HG03097 (cell line): ENCODE data around the gene PCNA.
"Not testable (repeated sequence)": the region's sequence is repeated elsewhere in the genome, so short reads cannot be mapped to it uniquely, and the experiment has no call there.

Source experiments
- ATAC-seq: cut with Tn5 transposase; IDR thresholded peaks from one replicate; pipeline ENCODE4 v1.9.1; 2021; ENCODE audit not compliant: unreplicated experiment, low FRiP score

PCNA gene

DNA sequence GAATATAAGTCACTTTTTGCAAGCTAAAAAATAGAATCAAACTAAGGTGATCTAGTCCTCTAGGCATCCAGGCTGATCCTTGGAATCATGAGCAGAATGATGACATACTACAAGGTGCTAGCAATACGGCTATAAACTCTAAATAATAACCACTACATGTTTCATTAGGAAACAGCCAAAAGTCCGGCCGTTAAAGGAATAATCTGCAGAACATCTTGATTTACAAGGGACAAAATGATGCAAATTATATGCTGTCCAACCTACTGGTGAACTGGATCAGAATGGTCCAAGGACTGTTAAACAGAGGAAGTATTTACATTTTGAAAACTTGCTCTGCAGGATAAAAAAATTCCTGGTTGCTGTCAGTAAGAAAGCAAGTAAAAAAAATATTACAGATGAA is 19.8 kb downstream of the PCNA start:
- ATAC-seq: not testable (repeated sequence)

DNA sequence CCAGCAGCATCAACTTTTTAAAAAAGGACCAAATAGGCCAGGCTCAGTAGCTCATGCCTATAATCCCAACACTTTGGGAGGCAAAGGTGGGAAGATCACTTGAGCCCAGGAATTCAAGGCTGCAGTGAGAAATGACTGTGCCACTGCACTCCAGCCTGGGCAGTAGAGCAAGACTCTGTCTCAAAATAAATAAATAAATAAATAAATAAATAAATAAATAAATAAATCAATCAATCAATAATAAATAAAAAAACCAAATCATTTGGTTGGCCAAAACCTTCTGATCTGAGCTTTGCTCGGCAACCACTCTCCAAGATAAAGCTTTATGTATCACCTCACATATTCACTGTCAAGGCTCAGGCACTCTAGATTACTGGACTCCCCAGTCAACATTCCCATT is 20.7 kb downstream of the PCNA start:
- not testable (repeated sequence) for ATAC-seq

DNA sequence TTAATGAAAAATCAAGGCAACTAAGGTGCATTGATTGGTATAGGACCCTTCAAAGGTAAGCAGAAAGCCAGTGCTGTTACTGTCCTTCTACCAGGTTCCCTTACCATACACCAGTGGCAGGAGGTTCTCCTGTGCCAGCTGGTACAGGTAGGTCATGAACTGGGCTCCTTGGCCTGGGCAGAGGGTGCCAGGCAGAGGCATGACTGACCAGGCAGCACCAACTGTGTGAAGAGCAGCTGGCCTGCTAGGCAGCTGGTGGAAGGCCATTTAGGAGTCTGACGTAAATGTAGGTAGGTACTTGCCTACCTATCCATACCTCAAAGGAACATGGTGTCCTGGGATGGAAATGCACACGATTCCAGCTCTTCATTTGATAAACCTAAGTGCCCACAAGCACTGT is 23.3 kb downstream of the PCNA start:
- no peak for ATAC-seq

GRCh38 chr20:5095931-5096330 is 23.8 kb downstream of the PCNA start:
- no peak for ATAC-seq

GRCh38 chr20:5095454-5095853 is 24.3 kb downstream of the PCNA start:
- ATAC-seq: no peak

DNA sequence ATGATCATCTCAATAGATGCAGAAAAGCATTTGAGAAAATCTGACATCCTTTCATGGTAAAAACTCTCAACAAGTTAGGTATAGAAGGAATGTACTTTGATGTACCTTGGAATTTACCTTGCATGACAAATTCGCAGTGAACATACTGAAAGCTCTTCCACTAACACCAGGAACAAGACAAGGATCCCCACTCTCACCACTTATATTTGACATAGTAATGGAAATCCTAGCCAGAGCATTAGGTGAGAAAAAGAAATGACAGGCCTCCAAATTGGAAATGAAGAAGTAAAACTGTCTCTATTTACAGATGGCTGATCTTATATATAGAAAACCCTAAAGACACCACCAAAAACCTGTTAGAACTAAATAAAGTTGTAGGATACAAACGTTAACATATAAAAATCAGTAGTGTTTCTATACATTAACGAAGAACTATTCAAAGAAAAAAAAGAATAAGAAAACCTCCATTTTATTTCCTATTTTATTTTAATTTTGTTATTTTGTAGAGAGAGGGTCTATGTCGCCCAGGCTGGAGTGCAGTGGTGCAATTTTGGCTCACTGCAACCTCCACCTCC is 26.9 kb downstream of the PCNA start:
- no peak for ATAC-seq

DNA sequence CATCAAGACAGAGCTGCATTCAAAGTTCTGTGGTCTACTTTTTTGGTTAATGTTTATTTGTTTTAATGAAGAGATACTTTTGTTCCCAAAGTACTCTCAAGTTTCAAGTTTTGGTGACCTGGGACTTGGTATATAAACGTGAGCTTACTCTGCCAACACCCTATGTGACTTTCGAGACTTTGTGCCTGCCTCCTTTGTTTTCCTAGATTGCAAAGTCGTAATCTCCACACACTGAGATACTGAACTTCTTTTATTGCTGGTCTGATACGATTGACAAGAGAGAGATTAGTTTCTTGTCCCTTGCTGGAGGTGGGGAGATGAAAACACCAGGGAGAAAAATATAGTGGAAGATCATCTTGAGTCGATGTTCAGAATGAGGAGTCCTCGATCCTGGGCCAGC is 27.9 kb downstream of the PCNA start:
- no peak for ATAC-seq

- no peak for ATAC-seq
Observed at GRCh38 chr20:5090191-5090590, 29.6 kb downstream of the PCNA start.

DNA sequence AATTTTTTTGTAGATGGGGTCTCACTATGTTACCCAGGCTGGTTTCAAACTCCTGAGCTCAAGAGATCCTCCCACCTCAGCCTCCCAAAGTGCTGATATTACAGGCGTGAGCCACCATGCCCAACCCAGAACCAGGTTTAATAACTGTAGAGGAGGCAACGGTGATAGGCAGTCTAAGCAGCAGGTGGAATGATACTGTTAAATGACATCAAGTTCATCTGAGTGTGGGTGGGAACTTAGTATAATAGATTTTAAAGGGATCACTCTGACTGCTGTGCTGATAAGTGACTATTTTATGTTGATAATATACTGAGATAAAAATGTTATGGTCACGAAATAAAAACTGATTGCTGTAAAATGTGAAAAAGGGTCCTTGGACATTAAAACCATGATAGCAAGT is 31.1 kb downstream of the PCNA start:
- no peak for ATAC-seq

DNA sequence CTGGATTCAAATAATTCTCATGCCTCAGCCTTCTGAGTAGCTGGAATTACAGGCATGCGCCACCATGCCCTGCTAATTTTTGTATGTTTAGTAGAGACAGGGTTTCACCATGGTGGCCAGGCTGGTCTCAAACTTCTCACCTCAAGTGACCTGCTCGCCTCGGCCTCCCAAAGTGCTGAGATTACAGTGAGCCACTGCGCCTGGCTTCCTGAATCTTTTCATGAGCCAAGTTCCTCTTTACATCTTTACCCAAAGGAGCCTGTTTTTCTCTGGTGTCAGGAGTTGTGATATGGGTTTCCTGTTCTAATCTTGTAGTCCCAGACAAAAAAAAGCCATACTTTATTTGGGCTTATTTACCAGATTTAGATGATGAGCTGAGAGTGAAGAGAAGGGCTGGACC is 34.4 kb downstream of the PCNA start:
- no peak for ATAC-seq

DNA sequence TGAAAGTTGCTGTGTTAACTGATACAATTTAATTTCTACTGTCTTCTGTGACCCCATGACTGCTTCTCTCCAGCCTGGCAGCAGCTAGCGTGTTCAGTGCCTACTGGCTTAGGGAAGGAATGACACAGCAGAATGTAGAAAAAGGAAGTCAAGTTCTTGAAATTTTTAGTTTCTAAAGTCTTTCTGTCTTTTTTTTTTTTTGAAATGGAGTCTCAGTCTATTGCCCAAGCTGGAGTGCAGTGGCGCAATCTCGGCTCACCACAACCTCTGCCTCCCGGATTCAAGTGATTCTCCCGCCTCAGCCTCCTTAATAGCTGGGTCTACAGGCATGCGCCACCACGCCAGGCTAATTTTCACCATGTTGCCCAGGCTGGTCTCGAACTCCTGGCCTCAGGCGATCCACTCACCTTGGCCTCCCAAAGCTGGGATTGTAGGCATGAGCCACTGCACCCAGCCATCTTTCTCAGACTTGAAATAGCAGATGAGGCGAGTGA is 39.3 kb downstream of the PCNA start:
- no peak for ATAC-seq

GRCh38 chr20:5078399-5078958 is 41.3 kb downstream of the PCNA start:
- ATAC-seq: peak; percentile 93

GRCh38 chr20:5077761-5078387 is 41.9 kb downstream of the PCNA start:
- ATAC-seq: no peak

- ATAC-seq: not testable (repeated sequence)
Observed at GRCh38 chr20:5076913-5077312, 42.8 kb downstream of the PCNA start.

DNA sequence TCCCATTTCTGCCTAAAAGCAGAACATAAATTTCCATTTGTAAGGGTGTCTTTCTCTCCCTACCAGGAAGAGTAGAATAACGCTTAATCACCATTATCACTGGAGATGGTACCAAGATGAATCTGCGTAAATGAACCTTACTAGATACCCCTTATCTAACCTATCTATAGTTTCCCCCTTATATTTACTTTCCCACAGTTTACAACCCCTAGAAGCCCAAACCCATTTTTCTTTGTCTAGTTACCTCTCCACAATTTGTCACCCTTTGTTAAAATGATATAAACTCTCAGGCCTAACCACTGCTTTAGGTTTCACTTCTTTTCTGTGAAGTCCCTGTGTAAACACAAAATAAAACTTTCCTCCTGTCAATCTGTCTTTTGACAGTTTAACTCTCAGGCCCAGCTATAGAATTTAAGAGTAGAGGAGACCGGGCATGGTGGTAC is 45.5 kb downstream of the PCNA start:
- no peak for ATAC-seq

DNA sequence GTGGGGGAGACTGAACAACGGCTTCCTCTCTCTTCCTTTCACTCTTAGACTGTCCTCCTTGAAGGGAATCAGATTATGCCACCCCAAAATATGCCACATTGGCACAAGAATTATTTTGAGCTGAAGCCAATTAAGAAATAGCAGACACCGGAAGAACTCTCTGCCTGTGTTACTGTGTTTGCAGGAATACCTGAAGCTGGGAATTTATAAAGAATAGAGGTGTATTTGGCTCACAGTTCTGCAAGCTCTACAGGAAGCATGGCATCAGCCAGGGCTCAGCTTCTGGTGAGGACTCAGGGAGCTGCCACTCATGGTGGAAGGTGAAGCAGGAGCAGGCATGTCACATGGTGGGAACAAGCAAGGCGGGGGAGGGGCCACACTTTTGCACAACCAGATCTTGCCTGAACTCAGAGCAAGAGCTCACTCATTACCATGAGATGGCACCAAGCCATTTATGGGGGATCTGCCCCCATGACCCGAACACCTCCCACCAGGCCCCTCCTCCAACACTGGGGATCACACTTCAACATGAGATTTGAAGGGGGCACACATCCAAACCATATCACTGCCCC is 46.0 kb downstream of the PCNA start:
- no peak for ATAC-seq

- no peak for ATAC-seq
Observed at GRCh38 chr20:5072756-5073659, 46.8 kb downstream of the PCNA start.

GRCh38 chr20:5071942-5072341 is 47.8 kb downstream of the PCNA start:
- ATAC-seq: not testable (repeated sequence)

DNA sequence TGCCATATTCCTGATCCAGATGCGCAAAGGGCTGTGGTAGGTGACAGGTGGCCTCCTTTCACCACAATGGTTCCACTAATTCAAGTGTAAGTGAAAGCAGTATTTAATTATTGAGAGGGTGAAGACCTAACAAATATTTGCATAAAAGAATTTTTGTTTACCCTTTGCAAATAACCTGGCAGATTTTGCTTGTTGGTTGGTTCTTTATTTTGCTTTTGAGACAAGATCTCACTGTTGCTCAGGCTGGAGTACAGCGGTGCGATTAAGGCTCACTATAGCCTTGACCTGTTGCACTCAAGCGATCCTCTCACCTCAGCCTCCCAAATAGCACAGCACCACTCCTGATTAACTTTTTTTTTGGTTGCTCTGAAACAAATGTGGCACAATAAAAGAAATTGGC is 49.2 kb downstream of the PCNA start:
- no peak for ATAC-seq

GRCh38 chr20:5070081-5070480 is 49.7 kb downstream of the PCNA start:
- ATAC-seq: no peak
